BE2C (cell line): ENCODE measurements around the gene PRLR.

ENCODE experiments used
- DNase-seq: peaks from one replicate; pipeline ENCODE4 v3.0.0-alpha.2; 2020
- H3K27me3 ChIP-seq: fragments of 250-450 bp; sonication (Bioruptor Pico); 2 replicates; pipeline ENCODE4 v1.5.1; 2020; ENCODE audit warnings: mild to moderate bottlenecking
- H3K36me3 ChIP-seq: fragments of 250-450 bp; sonication (Bioruptor Pico); 2 replicates; pipeline ENCODE4 v1.5.1; 2020; ENCODE audit warnings: mild to moderate bottlenecking
- H3K4me1 ChIP-seq: fragments of 250-450 bp; sonication (Bioruptor Pico); 2 replicates; pipeline ENCODE4 v1.5.1; 2020
- H3K4me3 ChIP-seq: 2 replicates; pipeline ENCODE4 v1.5.1; 2011; ENCODE audit warnings: low read depth, low read length
- H3K9me3 ChIP-seq: fragments of 250-450 bp; sonication (Bioruptor Pico); 2 replicates; pipeline ENCODE4 v1.5.1; 2020
- CTCF ChIP-seq: IDR thresholded peaks from 2 replicates; pipeline ENCODE4 v1.5.1; 2012; ENCODE audit warnings: mild to moderate bottlenecking, low read depth, low read length

The PRLR gene

GRCh38 chr5:35163710-35164033, 66.6 kb downstream of the PRLR start:
- Histone ChIP-seq H3K4me3 (no peak overlapping the region), H3K36me3 (no peaks in the 10 kb centered on the region), H3K9me3 (no peaks in the 10 kb centered on the region), H3K27me3 (no peaks in the 10 kb centered on the region), H3K4me1 (no peaks in the 10 kb centered on the region)
- no peak for TF ChIP-seq CTCF
- no peak for DNase-seq

GRCh38 chr5:35162848-35163709, 67.2 kb downstream of the PRLR start:
- Histone ChIP-seq H3K4me1 (no peaks in the 10 kb centered on the region), H3K4me3 (no peak overlapping the region), H3K27me3 (no peaks in the 10 kb centered on the region), H3K36me3 (no peaks in the 10 kb centered on the region), H3K9me3 (no peaks in the 10 kb centered on the region)
- no peak for TF ChIP-seq CTCF
- no peak for DNase-seq

GRCh38 chr5:35161652-35162273, 68.5 kb downstream of the PRLR start:
- no peak for DNase-seq

GRCh38 chr5:35160486-35161116, 69.7 kb downstream of the PRLR start:
- TF ChIP-seq CTCF, result no peak
- Histone ChIP-seq H3K4me1 (no peaks in the 10 kb centered on the region), H3K9me3 (no peaks in the 10 kb centered on the region), H3K36me3 (no peaks in the 10 kb centered on the region), H3K27me3 (no peaks in the 10 kb centered on the region), H3K4me3 (no peak overlapping the region)
- DNase-seq, result no peak

More at GRCh38 chr5:35161652-35162273, 68.5 kb downstream of the PRLR start:
- TF ChIP-seq CTCF, result no peak
- no peaks in the 10 kb centered on the region for H3K27me3 ChIP-seq
- no peaks in the 10 kb centered on the region for H3K4me1 ChIP-seq
- H3K36me3 ChIP-seq, result no peaks in the 10 kb centered on the region
- H3K9me3 ChIP-seq, result no peaks in the 10 kb centered on the region
- no peak overlapping the region for H3K4me3 ChIP-seq

- DNase-seq, result no peak
- Histone ChIP-seq H3K4me3 (no peak overlapping the region), H3K36me3 (no peaks in the 10 kb centered on the region), H3K9me3 (no peaks in the 10 kb centered on the region), H3K27me3 (no peaks in the 10 kb centered on the region), H3K4me1 (no peaks in the 10 kb centered on the region)
- TF ChIP-seq CTCF, result no peak
These were observed 70.9 kb downstream of the PRLR start for GRCh38 chr5:35159370-35159742.
